Hepatocyte (in vitro differentiated cells): ENCODE data around the gene VRK1. TPM values are rescaled to one million over a fixed set of nuclear protein-coding genes. Genes with fewer than 3 reads are reported as not detected.
"Not testable (repeated sequence)": the region's sequence is repeated elsewhere in the genome, so short reads cannot be mapped to it uniquely, and the experiment has no call there.

Experiments
- DNase-seq: peaks from one replicate; pipeline ENCODE4 v3.0.0-alpha.2; 2016; ENCODE audit warnings: low spot score
- H2AFZ ChIP-seq: fragments of 200-600 bp; sonication (generic); 2 replicates; pipeline ENCODE4 v1.6.0; 2016; ENCODE audit warnings: antibody characterized with exemption, mild to moderate bottlenecking
- H3K27ac ChIP-seq: fragments of 200-600 bp; sonication (generic); 2 replicates; pipeline ENCODE4 v1.5.1; 2016; ENCODE audit warnings: mild to moderate bottlenecking
- H3K27me3 ChIP-seq: fragments of 200-600 bp; sonication (generic); 2 replicates; pipeline ENCODE4 v1.6.1; 2016
- H3K36me3 ChIP-seq: fragments of 200-600 bp; sonication (generic); replicated peaks from 2 replicates; pipeline ENCODE4 v1.5.1; 2016; ENCODE audit warnings: low read depth; ENCODE audit not compliant: insufficient read depth
- H3K4me1 ChIP-seq: fragments of 200-600 bp; sonication (generic); 2 replicates; pipeline ENCODE4 v1.5.1; 2016; ENCODE audit warnings: mild to moderate bottlenecking, moderate library complexity; ENCODE audit not compliant: insufficient read depth
- H3K4me2 ChIP-seq: fragments of 200-600 bp; sonication (generic); 2 replicates; pipeline ENCODE4 v1.6.0; 2016
- H3K4me3 ChIP-seq: fragments of 200-600 bp; sonication (generic); 2 replicates; pipeline ENCODE4 v1.5.1; 2016; ENCODE audit warnings: mild to moderate bottlenecking
- H3K79me2 ChIP-seq: fragments of 200-600 bp; sonication (generic); 2 replicates; pipeline ENCODE4 v1.6.0; 2017; ENCODE audit warnings: mild to moderate bottlenecking
- H3K9me2 ChIP-seq: fragments of 200-600 bp; sonication (generic); replicated peaks from 2 replicates; pipeline ENCODE4 v1.6.0; 2017; ENCODE audit warnings: mild to moderate bottlenecking; ENCODE audit not compliant: insufficient read depth
- H3K9me3 ChIP-seq: fragments of 200-600 bp; sonication (generic); 2 replicates; pipeline ENCODE4 v1.5.1; 2016; ENCODE audit warnings: low read depth, mild to moderate bottlenecking
- H4K20me1 ChIP-seq: fragments of 200-600 bp; sonication (generic); 2 replicates; pipeline ENCODE4 v1.6.0; 2016; ENCODE audit warnings: mild to moderate bottlenecking; ENCODE audit not compliant: insufficient read depth, poor library complexity, severe bottlenecking
- CTCF ChIP-seq: fragments of 200-600 bp; sonication (generic); IDR thresholded peaks from 2 replicates; pipeline ENCODE4 v1.5.1; 2016; ENCODE audit warnings: antibody characterized with exemption, mild to moderate bottlenecking; ENCODE audit not compliant: poor library complexity
- EZH2 ChIP-seq: fragments of 200-600 bp; sonication (generic); IDR thresholded peaks from 2 replicates; pipeline ENCODE4 v1.6.1; 2016; ENCODE audit warnings: antibody characterized with exemption, mild to moderate bottlenecking, borderline replicate concordance
- EZH2phosphoT487 ChIP-seq: fragments of 200-600 bp; sonication (generic); IDR thresholded peaks from one replicate; pipeline ENCODE4 v1.6.1; 2018; ENCODE audit warnings: antibody characterized with exemption, mild to moderate bottlenecking, low read depth, moderate library complexity; ENCODE audit not compliant: unreplicated experiment, severe bottlenecking
- WGBS: methylation state at CpG from one replicate; pipeline ENCODE4 v1.1.6; 2016; ENCODE audit warnings: low lambda C conversion rate; ENCODE audit errors: missing lambda C conversion rate; 5-methylcytosine and 5-hydroxymethylcytosine counted together
- polyA plus RNA-seq: library from polyadenylated mRNA; unstranded; fragments of >200 nt; fragmentation: Nextera tagmentation; extraction: Ambion mirVana; gene quantifications from 2 replicates; pipeline ENCODE4 v1.2.1, GENCODE V29; 2016
- total RNA-seq: library from RNA; depleted of rRNA; stranded (reverse); fragments of >200 nt; gene quantifications from 2 replicates; pipeline ENCODE4 v1.2.3, GENCODE V29; 2014

The VRK1 gene
- total and polyA plus RNA-seq, 2 experiments from 2014 or later, result 16.5 to 21.5 TPM

- H3K27ac ChIP-seq, result no peak overlapping the region
- no peaks in the 10 kb centered on the region for H3K9me2 ChIP-seq
- H3K79me2 ChIP-seq, result no peaks in the 10 kb centered on the region
- H4K20me1 ChIP-seq, result no peaks in the 10 kb centered on the region
- no peak overlapping the region for H3K4me2 ChIP-seq
- H3K9me3 ChIP-seq, result no peaks in the 10 kb centered on the region
- H3K4me1 ChIP-seq, result no peaks in the 10 kb centered on the region
- H3K27me3 ChIP-seq, result no peaks in the 10 kb centered on the region
- H2AFZ ChIP-seq, result no peak overlapping the region
- no peak for DNase-seq
- no peak for TF ChIP-seq CTCF
- no peak for TF ChIP-seq EZH2
- H3K36me3 ChIP-seq, result no peaks in the 10 kb centered on the region
- no peak overlapping the region for H3K4me3 ChIP-seq
Measured at GRCh38 chr14:96876747-96877146, 79.6 kb downstream of the VRK1 start.

- TF ChIP-seq CTCF (no peak), EZH2phosphoT487 (no peak), EZH2 (no peak)
- H3K9me2 ChIP-seq, result no peaks in the 10 kb centered on the region
- no peaks in the 10 kb centered on the region for H3K4me1 ChIP-seq
- no peaks in the 10 kb centered on the region for H3K79me2 ChIP-seq
- DNase-seq, result no peak
- no peak overlapping the region for H3K27ac ChIP-seq
- no peaks in the 10 kb centered on the region for H3K9me3 ChIP-seq
- H3K4me3 ChIP-seq, result no peak overlapping the region
- no peaks in the 10 kb centered on the region for H4K20me1 ChIP-seq
- 99% methylated on average over 3 of the region's 3 CpGs for WGBS
- H3K36me3 ChIP-seq, result no peaks in the 10 kb centered on the region
- no peak overlapping the region for H2AFZ ChIP-seq
- H3K27me3 ChIP-seq, result no peaks in the 10 kb centered on the region
- no peak overlapping the region for H3K4me2 ChIP-seq
Measured at GRCh38 chr14:96881713-96882112, 84.5 kb downstream of the VRK1 start.

GRCh38 chr14:96883974-96884373, 86.8 kb downstream of the VRK1 start:
- not testable (repeated sequence) for H3K4me1 ChIP-seq, H4K20me1 ChIP-seq, DNase-seq, H3K27ac ChIP-seq, H3K4me2 ChIP-seq, H3K36me3 ChIP-seq, H3K79me2 ChIP-seq, H3K9me3 ChIP-seq, H3K9me2 ChIP-seq, H2AFZ ChIP-seq, H3K27me3 ChIP-seq, H3K4me3 ChIP-seq
- 93% methylated on average over 5 of the region's 5 CpGs for WGBS

- H3K9me3 ChIP-seq, result no peaks in the 10 kb centered on the region
- no peaks in the 10 kb centered on the region for H3K4me1 ChIP-seq
- no peaks in the 10 kb centered on the region for H3K9me2 ChIP-seq
- H3K27ac ChIP-seq, result no peak overlapping the region
- 88% methylated on average over 1 of the region's 1 CpG for WGBS
- TF ChIP-seq CTCF, result no peak
- no peak for TF ChIP-seq EZH2phosphoT487
- no peak for TF ChIP-seq EZH2
- no peaks in the 10 kb centered on the region for H3K27me3 ChIP-seq
- H4K20me1 ChIP-seq, result no peaks in the 10 kb centered on the region
- H2AFZ ChIP-seq, result no peak overlapping the region
- no peak overlapping the region for H3K4me2 ChIP-seq
- H3K79me2 ChIP-seq, result no peaks in the 10 kb centered on the region
- no peak overlapping the region for H3K4me3 ChIP-seq
- H3K36me3 ChIP-seq, result no peaks in the 10 kb centered on the region
- no peak for DNase-seq
Measured at GRCh38 chr14:96888158-96888557, 91.0 kb downstream of the VRK1 start.
